ENCODE results near the gene AKR7A3. TPM values are rescaled to one million over a fixed set of nuclear protein-coding genes. Genes with fewer than 3 reads are reported as not detected.

AKR7A3 gene
- total and polyA plus RNA-seq, 10 of the 15 experiments (the other 5 are each of a cell fraction or from before 2014, with no cell fraction given): 0.10 to 1.1 (median 0.25) TPM; not detected in 2

- intact Hi-C loops (cut with micrococcal nuclease; ENCODE audit: unreplicated experiment) (loop anchor here (10.0 kb wide), 2 partner anchors 169 to 339 kb away; partner anchors contain the start of gene CAPZB), in situ Hi-C loops (cut with MboI) (no loop called here)
- Histone ChIP-seq H3K4me1 (ENCODE audit: control insufficient read depth, insufficient read depth, low read length) (peaks cover 46% of the 10 kb centered on the region), H4K20me1 (ENCODE audit: control insufficient read depth, insufficient read depth) (no peaks in the 10 kb centered on the region; the same call in 1 of the 2 replicates), H3K4me3 (peak overlapping the region; percentile 32; the same call in 1 of the 2 replicates), H3K36me3 (ENCODE audit: control insufficient read depth in 2 of 2, insufficient read depth in 2 of 2, low read length in 1 of 2) (no peaks in the 10 kb centered on the region), H3K27me3 (replicated peaks in 1 of 2; ENCODE audit: control insufficient read depth in 2 of 2, insufficient read depth in 2 of 2, low read length in 1 of 2) (no peaks in the 10 kb centered on the region), H3K9me3 (replicated peaks; ENCODE audit: control insufficient read depth, insufficient read depth, low read length) (no peaks in the 10 kb centered on the region), H3K79me2 (ENCODE audit: control insufficient read depth, insufficient read depth, low read length) (peaks cover 22% of the 10 kb centered on the region), H2AFZ (ENCODE audit: control insufficient read depth, low read depth, low read length) (peak overlapping the region; percentile 32), H3K4me2 (ENCODE audit: control insufficient read depth, insufficient read depth) (peak overlapping the region; percentile 89), H3K9ac (ENCODE audit: control insufficient read depth, insufficient read depth, low read length) (no peak overlapping the region; the same call in 1 of the 2 replicates), H3K27ac (ENCODE audit: control insufficient read depth, insufficient read depth) (peak overlapping the region; percentile 80)
- ChIA-PET CTCF (interaction anchor here (1.1 to 1.2 kb wide), 2 partner anchors 77 to 335 kb away, joined by 3 to 5 read pairs; no protein-coding TSS in a partner anchor), SMC1A (ENCODE audit: uncharacterized antibody, unreplicated experiment) (interaction anchor here (1.6 kb wide), 1 partner anchor 190 kb away, joined by 3 read pairs; no protein-coding TSS in a partner anchor), RAD21 (ENCODE audit: unreplicated experiment) (no interaction called here), POLR2A (interaction anchor here (0.5 to 0.8 kb wide), 2 partner anchors 30 to 66 kb away, joined by 4 to 9 read pairs; no protein-coding TSS in a partner anchor)
- no TSS peak for BruUV-seq (replicated peaks)
- 20% methylated on average over 16 of the region's 17 CpGs for WGBS (ENCODE audit: insufficient coverage, insufficient replicate concordance, low lambda C conversion rate, missing lambda C conversion rate)
- peak; percentile 56 for ATAC-seq
- peak; percentile 56 for DNase-seq (ENCODE audit: low read depth, low spot score)
- peak; percentile 96 for FAIRE-seq
- TF ChIP-seq LARP7 (IDR thresholded peaks at IDR 0.05) (0 out of 2 replicates have a peak, but pooled peaks have one; percentile 6), STAT1 (conservative IDR thresholded peaks at IDR 0.05) (no peak), CEBPB (IDR thresholded peaks at IDR 0.05; ENCODE audit: borderline replicate concordance in 1 of 2, low read depth in 2 of 2, low read length in 2 of 2) (no peak), MLLT1 (IDR thresholded peaks at IDR 0.05) (0 out of 2 replicates have a peak, but pooled peaks have one; percentile 21), MYB (IDR thresholded peaks at IDR 0.05; ENCODE audit: borderline replicate concordance, low read depth, low read length) (no peak), RBBP5 (conservative IDR thresholded peaks at IDR 0.05) (no peak), PKNOX1 (IDR thresholded peaks at IDR 0.05) (0 out of 2 replicates have a peak, but pooled peaks have one; percentile 13), HCFC1 (IDR thresholded peaks at IDR 0.05; ENCODE audit: low read length) (no peak), MTA3 (IDR thresholded peaks at IDR 0.05; ENCODE audit: borderline replicate concordance, low read length) (peak; percentile 90; the same call in 1 of the 2 replicates), RELB (IDR thresholded peaks at IDR 0.05; ENCODE audit: low read depth) (peak; percentile 77), FOXM1 (IDR thresholded peaks at IDR 0.05; ENCODE audit: low read depth, low read length) (peak; percentile 36; the same call in 1 of the 2 replicates), EP300 (IDR thresholded peaks at IDR 0.05; ENCODE audit: borderline replicate concordance in 1 of 2, control insufficient read depth in 1 of 2, low read depth in 2 of 2, low read length in 2 of 2) (peak; percentile 16 to 55; a peak in 1 of 4 replicates), SUZ12 (IDR thresholded peaks at IDR 0.05; ENCODE audit: unreplicated experiment) (no peak), ELK1 (IDR thresholded peaks at IDR 0.05; ENCODE audit: low read depth, low read length) (no peak), JUND (IDR thresholded peaks at IDR 0.05; ENCODE audit: low read depth, low read length) (no peak)
Measured at GRCh38 chr1:19315378-19316198, 27.0 kb upstream of the AKR7A3 start.

All from GM12878 (cell line).